ENCODE results near the gene CCT8. TPM values are rescaled to one million over a fixed set of nuclear protein-coding genes. Genes with fewer than 3 reads are reported as not detected.

Gene CCT8
- polyA plus RNA-seq, 1 donor from 2014 or later, result 249 TPM

DNA sequence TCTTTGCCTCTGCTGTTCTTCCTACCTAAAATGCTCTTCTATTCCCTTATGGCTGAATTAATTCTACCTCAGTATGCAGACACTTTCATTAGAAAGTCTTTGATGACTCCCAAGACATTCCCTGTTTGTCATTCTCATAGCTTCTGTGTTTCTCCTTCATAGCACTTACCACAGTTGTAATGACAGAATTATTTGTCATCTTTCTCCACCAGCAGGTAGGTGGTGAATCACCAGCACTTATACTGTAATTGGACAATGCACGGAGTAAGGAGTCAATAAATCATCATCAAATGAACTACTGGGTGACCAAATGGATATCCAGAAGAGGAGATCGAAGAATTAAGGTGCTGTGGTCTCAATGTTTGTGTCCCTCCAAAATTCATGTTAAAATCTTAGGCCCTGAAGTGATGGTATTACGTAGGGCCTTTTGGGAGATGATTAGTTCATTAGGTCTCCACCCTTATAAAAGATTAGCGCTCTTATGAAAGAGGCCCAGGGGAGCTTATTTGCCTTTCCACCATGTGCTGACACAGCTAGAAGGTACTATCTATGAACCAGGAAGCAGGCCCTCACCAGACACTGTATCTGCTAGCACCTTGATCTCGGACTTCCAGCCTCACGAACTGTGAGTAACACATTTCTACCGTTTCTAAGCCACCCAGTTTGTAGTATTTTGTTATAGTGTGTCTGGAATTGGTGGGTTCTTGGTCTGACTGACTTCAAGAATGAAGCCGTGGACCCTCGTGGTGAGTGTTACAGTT is 2.4 kb upstream of the CCT8 start:
- Histone ChIP-seq H3K27ac (ENCODE audit: low read length) (no peak overlapping the region), H3K9ac (ENCODE audit: low read length) (no peak overlapping the region)

DNA sequence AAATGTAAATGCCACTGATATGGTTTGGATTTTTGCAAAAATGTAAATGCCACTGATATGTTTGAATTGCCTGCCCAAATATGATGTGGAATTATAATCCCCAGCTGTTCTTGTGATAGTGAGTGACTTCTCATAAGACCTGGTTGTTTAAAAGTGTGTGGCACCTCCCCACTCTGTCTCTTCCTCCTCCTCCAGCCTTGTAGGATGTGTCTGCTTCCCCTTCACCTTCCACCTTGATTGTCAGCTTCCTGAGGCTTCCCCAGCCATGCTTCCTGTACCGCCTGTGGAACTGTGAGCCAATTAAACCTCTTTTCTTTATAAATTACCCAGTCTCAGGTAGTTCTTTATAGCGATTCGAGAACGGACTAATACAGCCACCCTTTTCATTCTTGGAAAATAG is 1.3 kb upstream of the CCT8 start:
- TF ChIP-seq POLR2AphosphoS5 (IDR thresholded peaks at IDR 0.05) (no peak), TAF1 (IDR thresholded peaks at IDR 0.05; ENCODE audit: low read depth) (no peak), RAD21 (conservative IDR thresholded peaks at IDR 0.05) (no peak)
- TF ChIP-seq, protein P1, sequence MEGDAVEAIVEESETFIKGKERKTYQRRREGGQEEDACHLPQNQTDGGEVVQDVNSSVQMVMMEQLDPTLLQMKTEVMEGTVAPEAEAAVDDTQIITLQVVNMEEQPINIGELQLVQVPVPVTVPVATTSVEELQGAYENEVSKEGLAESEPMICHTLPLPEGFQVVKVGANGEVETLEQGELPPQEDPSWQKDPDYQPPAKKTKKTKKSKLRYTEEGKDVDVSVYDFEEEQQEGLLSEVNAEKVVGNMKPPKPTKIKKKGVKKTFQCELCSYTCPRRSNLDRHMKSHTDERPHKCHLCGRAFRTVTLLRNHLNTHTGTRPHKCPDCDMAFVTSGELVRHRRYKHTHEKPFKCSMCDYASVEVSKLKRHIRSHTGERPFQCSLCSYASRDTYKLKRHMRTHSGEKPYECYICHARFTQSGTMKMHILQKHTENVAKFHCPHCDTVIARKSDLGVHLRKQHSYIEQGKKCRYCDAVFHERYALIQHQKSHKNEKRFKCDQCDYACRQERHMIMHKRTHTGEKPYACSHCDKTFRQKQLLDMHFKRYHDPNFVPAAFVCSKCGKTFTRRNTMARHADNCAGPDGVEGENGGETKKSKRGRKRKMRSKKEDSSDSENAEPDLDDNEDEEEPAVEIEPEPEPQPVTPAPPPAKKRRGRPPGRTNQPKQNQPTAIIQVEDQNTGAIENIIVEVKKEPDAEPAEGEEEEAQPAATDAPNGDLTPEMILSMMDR (IDR thresholded peaks at IDR 0.05; ENCODE audit: poor library complexity, severe bottlenecking), result no peak
- TF ChIP-seq, protein P2, sequence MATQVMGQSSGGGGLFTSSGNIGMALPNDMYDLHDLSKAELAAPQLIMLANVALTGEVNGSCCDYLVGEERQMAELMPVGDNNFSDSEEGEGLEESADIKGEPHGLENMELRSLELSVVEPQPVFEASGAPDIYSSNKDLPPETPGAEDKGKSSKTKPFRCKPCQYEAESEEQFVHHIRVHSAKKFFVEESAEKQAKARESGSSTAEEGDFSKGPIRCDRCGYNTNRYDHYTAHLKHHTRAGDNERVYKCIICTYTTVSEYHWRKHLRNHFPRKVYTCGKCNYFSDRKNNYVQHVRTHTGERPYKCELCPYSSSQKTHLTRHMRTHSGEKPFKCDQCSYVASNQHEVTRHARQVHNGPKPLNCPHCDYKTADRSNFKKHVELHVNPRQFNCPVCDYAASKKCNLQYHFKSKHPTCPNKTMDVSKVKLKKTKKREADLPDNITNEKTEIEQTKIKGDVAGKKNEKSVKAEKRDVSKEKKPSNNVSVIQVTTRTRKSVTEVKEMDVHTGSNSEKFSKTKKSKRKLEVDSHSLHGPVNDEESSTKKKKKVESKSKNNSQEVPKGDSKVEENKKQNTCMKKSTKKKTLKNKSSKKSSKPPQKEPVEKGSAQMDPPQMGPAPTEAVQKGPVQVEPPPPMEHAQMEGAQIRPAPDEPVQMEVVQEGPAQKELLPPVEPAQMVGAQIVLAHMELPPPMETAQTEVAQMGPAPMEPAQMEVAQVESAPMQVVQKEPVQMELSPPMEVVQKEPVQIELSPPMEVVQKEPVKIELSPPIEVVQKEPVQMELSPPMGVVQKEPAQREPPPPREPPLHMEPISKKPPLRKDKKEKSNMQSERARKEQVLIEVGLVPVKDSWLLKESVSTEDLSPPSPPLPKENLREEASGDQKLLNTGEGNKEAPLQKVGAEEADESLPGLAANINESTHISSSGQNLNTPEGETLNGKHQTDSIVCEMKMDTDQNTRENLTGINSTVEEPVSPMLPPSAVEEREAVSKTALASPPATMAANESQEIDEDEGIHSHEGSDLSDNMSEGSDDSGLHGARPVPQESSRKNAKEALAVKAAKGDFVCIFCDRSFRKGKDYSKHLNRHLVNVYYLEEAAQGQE (IDR thresholded peaks at IDR 0.05; ENCODE audit: borderline replicate concordance), result no peak
- Histone ChIP-seq H2AFZ (ENCODE audit: low read depth, low read length) (no peak overlapping the region), H3K9me3 (ENCODE audit: low read length) (no peaks in the 10 kb centered on the region), H3K4me3 (ENCODE audit: low read length) (no peak overlapping the region), H3K27me3 (ENCODE audit: insufficient read depth, low read depth, low read length) (no peaks in the 10 kb centered on the region), H3K4me2 (ENCODE audit: low read length) (no peak overlapping the region), H3K9ac (ENCODE audit: low read length) (no peak overlapping the region), H4K20me1 (ENCODE audit: insufficient read depth) (no peaks in the 10 kb centered on the region), H3K9me2 (ENCODE audit: insufficient read depth, low read length) (no peaks in the 10 kb centered on the region), H3K36me3 (ENCODE audit: insufficient read depth, low read length) (no peaks in the 10 kb centered on the region), H3F3A (ENCODE audit: insufficient read depth, low read length, poor library complexity, severe bottlenecking) (no peaks in the 10 kb centered on the region), H3K79me2 (replicated peaks; ENCODE audit: insufficient read depth, low read length) (peaks cover 31% of the 10 kb centered on the region), H3K27ac (ENCODE audit: low read length) (no peak overlapping the region)

More for the DNA sequence above, 2.4 kb upstream of the CCT8 start:
- Histone ChIP-seq H3K4me3 (ENCODE audit: low read length) (no peak overlapping the region), H3K79me2 (replicated peaks; ENCODE audit: insufficient read depth, low read length) (peaks cover 20% of the 10 kb centered on the region), H3K9me3 (ENCODE audit: low read length) (no peaks in the 10 kb centered on the region), H3F3A (ENCODE audit: insufficient read depth, low read length, poor library complexity, severe bottlenecking) (no peaks in the 10 kb centered on the region), H3K4me2 (ENCODE audit: low read length) (no peak overlapping the region), H3K36me3 (ENCODE audit: insufficient read depth, low read length) (no peaks in the 10 kb centered on the region), H3K27me3 (ENCODE audit: insufficient read depth, low read depth, low read length) (no peaks in the 10 kb centered on the region), H4K20me1 (ENCODE audit: insufficient read depth) (no peaks in the 10 kb centered on the region), H3K9me2 (ENCODE audit: insufficient read depth, low read length) (no peaks in the 10 kb centered on the region), H2AFZ (ENCODE audit: low read depth, low read length) (no peak overlapping the region)
- no peak for TF ChIP-seq MXI1 (conservative IDR thresholded peaks at IDR 0.05; ENCODE audit: poor library complexity, severe bottlenecking)
- TF ChIP-seq SMC3 (conservative IDR thresholded peaks at IDR 0.05; ENCODE audit: poor library complexity), result no peak
- TF ChIP-seq, protein P2 (IDR thresholded peaks at IDR 0.05; ENCODE audit: borderline replicate concordance), result no peak
- no peak for TF ChIP-seq RAD21 (conservative IDR thresholded peaks at IDR 0.05)
- no peak for TF ChIP-seq TAF1 (IDR thresholded peaks at IDR 0.05; ENCODE audit: low read depth)
- TF ChIP-seq, protein P1 (IDR thresholded peaks at IDR 0.05; ENCODE audit: poor library complexity, severe bottlenecking), result no peak
- no peak for TF ChIP-seq POLR2AphosphoS5 (IDR thresholded peaks at IDR 0.05)
- no peak for TF ChIP-seq EZH2 (IDR thresholded peaks at IDR 0.05; ENCODE audit: borderline replicate concordance, insufficient read depth, low read length, poor library complexity, severe bottlenecking)
- TF ChIP-seq EP300 (conservative IDR thresholded peaks at IDR 0.05; ENCODE audit: poor library complexity, severe bottlenecking), result no peak

Data from neural cell (in vitro differentiated cells).